Amygdala (tissue), 56 donors: Measurements from ENCODE around the gene MAML2.
"Not testable (repeated sequence)": the region's sequence is repeated elsewhere in the genome, so short reads cannot be mapped to it uniquely, and the experiment has no call there.

Experiments
- DNase-seq, 56 donors: peaks; one replicate each; lab custom pipeline; 2025; lab: John Stamatoyannopoulos, UW

MAML2 gene

GRCh38 chr11:96275801-96276594 lies 67.0 kb downstream of the MAML2 start:
- DNase-seq = no peak

DNA sequence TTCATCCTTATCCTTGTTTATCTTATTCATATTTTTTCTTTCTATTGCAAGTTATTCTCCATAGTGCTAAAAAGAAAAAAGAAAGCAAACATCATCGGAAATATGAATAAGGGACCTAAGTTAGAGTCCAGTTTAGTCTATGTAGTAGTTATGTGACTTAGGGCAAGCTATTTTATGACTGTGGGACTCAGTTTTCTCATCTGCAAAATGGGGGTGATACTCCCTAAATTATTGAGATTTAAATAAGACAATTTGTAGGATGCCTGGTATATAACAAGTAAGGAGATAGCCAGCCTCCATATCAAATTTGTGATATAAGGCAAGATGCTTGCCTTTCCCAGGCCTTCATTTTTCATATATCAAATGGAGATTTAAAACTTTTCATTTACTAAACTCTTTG lies 69.5 kb downstream of the MAML2 start:
- no peak for DNase-seq

DNA sequence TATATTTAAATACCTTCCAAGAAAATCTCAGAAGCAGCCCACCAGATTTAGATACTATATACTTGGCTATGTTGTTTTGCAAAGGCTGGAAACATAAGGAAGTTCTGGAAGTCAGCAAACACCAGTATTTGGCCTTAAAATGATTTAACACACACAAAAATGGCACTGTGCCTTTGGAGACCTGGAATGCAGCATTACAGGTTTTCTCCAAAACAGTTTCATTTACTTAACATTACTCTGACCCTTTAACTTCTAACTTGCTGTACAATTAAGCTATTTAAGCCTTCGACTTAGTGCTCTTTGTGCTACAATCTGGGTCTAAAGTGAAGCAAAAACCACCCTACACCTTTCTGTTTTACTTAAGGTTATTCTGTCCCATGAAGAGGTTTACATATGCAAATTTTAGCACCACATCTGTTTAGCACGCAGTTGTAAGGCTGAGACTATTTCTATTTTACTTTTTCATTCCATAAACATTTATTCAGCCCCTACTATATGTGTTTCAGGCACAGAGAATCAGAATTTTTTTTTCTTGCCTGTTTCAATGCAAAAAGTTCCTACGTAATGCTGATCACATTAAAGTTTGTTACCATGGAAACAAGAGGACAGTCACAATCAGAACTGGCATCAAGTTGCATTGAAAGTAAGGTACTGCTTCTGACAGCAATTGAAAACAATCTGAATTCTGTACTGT lies 70.3 kb downstream of the MAML2 start:
- no peak for DNase-seq

GRCh38 chr11:96271777-96272176 lies 71.2 kb downstream of the MAML2 start:
- no peak for DNase-seq

DNA sequence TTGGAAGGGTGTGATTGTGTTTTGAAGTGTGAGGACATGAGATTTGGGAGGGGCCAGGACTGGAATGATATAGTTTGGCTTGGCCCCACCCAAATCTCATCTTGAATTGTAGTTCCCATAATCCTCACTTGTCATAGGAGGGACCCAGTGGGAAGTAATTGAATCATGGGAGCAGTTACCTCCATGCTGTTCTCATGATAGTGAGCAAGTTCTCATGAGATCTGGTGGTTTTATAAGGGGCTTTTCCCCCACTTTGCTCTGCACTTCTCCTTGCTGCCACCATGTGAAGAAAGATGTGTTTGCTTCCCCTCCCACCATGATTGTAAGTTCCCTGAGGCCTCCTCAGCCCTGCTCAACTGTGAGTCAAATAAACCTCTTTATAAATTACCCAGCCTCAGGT lies 71.6 kb downstream of the MAML2 start:
- DNase-seq = not testable (repeated sequence)

- not testable (repeated sequence) for DNase-seq
Observed at GRCh38 chr11:96268527-96268926, 74.5 kb downstream of the MAML2 start.

- DNase-seq = no peak
Observed at GRCh38 chr11:96267496-96268032, 75.4 kb downstream of the MAML2 start.

DNA sequence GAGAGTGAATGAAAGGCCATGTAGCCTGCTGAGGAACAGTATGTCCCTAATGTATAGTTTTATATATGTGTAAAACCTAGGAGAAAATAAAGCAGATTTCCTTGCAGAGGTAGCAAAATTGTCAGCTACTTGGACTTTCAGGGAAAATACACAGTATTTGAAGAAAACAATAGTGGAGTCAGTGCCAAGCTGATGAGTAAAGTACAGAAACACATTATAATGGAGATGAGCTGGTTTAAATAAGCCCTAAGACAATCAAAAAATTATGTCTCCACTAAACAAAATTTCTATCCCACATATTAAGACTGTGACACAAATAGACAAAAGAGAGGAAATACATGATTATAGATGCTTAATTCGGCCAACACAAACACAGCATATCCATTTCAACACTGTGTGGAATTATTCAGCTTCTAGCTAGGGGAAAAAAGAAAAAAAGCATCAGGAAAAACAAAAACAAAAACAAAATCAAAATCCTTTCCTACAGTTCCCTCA lies 75.9 kb downstream of the MAML2 start:
- peak in 1 of 56 donors; percentile 11 for DNase-seq

DNA sequence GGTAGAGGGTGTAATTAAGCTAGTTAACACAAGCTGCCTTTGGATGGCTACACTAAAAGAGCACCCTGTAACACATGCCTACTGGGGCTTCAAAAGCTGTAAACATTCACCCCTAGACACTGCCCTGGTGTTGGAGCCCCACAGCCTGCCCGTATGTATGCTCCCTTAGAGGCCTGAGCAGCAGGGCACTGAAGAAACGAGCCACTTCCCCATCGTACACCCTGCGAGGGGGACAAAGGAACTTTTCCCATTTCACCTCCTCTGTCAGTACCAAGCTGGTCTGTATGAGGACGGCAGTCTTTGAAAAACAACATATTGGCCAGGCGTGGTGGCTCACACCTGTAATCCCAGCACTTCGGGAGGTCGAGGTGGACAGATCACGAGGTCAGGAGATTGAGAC lies 77.0 kb downstream of the MAML2 start:
- no peak for DNase-seq

GRCh38 chr11:96265220-96265737 lies 77.7 kb downstream of the MAML2 start:
- DNase-seq = peak in 1 of 56 donors; percentile 11

DNA sequence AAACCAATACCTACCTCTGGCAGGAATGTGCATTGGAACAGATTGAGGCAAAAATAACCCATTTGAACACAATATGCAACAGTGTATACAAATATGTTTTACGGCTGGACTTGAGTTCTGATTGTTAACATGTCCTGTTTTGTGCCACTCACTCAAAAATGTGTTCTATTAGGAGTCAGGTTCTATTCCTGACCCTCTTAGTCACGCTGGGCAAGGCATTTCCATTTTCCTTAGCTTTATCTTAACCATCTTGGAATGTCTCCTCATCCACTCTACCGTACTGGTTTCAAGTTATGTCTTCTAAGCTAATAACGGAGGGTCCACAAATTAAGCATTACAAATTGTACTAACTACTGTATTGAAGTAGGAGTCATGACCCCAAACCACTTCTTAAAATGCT lies 78.6 kb downstream of the MAML2 start:
- no peak for DNase-seq

DNA sequence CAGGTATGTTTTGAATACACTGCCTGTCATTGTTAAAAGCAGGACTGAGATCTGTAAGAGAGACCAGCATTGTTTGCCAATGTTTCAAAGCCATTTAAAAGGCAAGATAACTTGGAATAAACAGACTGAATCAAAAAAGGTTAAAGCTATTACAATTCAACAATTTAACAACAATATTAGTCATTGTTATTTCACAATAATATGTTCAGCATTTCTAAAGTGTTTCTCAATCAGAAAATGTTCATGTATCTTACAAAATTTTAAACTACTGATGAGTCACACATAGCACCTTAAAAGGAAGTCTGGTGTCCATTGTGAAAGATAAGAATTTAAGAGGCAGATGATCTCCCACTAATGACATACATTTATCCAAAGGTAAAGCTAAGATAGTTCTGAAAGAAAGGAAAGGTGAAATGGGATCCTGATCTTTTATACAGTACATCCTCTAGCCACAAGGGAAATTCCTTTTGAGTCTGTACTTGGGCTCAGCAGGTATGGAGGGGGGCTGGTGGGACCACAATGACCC lies 79.7 kb downstream of the MAML2 start:
- DNase-seq = no peak

DNA sequence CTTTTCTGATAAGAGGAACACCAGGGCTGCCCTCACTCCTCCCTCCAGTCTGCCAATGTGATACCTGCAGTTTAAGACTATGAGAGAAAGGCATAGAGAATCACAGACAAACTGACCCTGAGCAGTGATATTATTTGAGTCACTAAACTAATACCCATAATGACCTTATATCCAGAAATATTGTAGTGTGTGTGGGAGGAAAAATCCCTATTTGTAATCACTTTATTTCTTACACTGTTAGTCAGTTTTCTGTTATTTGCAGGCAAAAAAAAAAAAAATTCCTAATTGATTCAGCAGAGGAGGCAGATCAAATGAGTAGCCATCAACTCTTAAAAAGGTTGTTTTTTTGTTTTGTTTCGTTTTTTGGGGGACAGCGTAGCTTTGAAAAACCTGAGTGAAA lies 82.5 kb downstream of the MAML2 start:
- DNase-seq = no peak

GRCh38 chr11:96260067-96260511 lies 82.9 kb downstream of the MAML2 start:
- DNase-seq = no peak

DNA sequence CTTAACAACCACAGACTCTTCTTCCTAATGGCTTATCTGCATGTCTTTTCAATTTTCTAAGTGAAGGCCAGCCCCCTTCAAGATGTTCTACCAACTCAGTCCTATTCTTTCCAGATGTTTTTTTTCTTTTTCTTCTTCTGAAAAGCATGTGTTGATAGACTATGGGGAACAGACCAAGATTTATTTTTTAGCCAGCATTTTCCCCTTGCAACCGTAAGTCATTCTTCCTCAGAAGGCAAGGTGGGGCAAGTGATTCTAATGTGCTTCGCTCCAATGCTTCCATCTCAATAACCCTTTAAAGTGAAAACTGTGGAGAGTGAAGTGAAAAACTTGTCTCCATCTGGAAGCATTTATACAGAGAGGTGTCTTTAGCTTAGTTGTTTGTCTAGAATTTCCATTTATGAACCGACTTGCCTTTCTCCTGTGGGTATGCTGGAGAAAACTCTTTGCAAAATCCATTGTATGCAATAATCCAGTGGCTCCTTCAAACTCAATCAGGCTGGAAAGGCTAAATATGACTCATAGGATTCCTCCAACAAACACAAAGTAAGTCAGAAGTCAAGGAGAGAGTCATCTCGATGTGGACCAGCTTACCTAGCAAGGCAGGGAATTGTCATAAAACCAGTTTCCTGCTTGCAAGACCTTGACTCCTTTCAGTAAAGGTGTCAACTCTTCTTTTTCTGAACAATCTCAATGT lies 83.7 kb downstream of the MAML2 start:
- DNase-seq = no peak

- DNase-seq = no peak
Observed at GRCh38 chr11:96257972-96258934, 84.7 kb downstream of the MAML2 start.

- DNase-seq = no peak
Observed at GRCh38 chr11:96257036-96257435, 86.0 kb downstream of the MAML2 start.

DNA sequence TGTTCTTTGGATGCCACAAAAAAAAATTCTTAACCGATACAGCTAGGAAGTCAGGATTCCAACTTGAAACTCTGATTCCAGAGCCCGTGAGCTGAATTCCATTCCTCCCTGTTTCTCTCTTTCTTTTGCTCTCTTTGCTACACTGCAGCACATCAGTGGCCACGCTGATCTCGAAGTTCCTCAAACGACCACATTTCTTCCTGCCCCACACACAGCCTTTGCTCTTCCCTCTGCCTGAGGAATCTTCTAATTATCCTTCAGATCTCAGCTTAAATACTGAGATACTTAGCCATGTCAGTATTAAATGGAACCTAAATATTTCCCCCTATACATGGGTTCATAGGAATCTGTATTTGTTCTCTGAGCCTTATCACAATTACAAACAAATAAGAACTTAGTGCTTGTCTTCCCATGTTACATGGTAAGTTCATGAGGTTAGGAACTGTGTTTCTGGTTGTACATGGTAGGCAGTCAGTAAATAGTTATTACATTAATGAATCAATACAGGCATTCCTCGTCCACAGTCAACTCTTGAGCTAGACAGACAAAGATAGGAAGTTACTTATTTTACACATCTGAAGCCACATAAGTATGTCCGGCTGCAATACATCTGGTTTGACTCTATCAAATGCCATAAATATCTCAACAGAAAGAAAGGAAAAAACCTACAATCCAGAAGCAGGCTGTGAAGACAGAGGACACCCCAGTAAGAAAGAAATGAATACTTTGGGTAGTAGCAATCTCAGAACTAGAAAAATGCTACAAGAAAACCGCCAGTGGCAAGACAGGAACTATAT lies 86.6 kb downstream of the MAML2 start:
- no peak for DNase-seq
